ENCODE results near the gene NELFB.

GRCh38 chr9:137262909-137263285 lies 7.8 kb downstream of the NELFB start:
- TF ChIP-seq POLR2A (IDR thresholded peaks at IDR 0.05; ENCODE audit: low read length) (no peak), GATA1 (IDR thresholded peaks at IDR 0.05; ENCODE audit: low read depth, low read length) (no peak)
